Neural progenitor cell (in vitro differentiated cells): ENCODE results near the gene STMN3. TPM values are rescaled to one million over a fixed set of nuclear protein-coding genes. Genes with fewer than 3 reads are reported as not detected.

ENCODE experiments used
- DNase-seq: peaks from one replicate; pipeline ENCODE4 v3.0.0-alpha.2; 2016; ENCODE audit warnings: low spot score
- H2AFZ ChIP-seq: fragments of 200-600 bp; sonication (generic); replicated peaks from 2 replicates; pipeline ENCODE4 v1.6.1; 2016; ENCODE audit warnings: antibody characterized with exemption
- H3F3A ChIP-seq: fragments of 200-600 bp; sonication (generic); 2 replicates; pipeline ENCODE4 v1.6.1; 2016; ENCODE audit warnings: antibody characterized with exemption, low read depth
- H3K27ac ChIP-seq: fragments of 200-600 bp; sonication (generic); 2 replicates; pipeline ENCODE4 v1.5.1; 2016; ENCODE audit warnings: mild to moderate bottlenecking
- H3K27me3 ChIP-seq: fragments of 200-600 bp; sonication (generic); 2 replicates; pipeline ENCODE4 v1.6.1; 2016; ENCODE audit warnings: mild to moderate bottlenecking, moderate library complexity
- H3K36me3 ChIP-seq: fragments of 200-600 bp; sonication (generic); 2 replicates; pipeline ENCODE4 v1.5.1; 2016
- H3K4me1 ChIP-seq: fragments of 200-600 bp; sonication (generic); 2 replicates; pipeline ENCODE4 v1.6.1; 2016; ENCODE audit warnings: mixed run types
- H3K4me2 ChIP-seq: fragments of 200-600 bp; sonication (generic); 2 replicates; pipeline ENCODE4 v1.6.1; 2016
- H3K4me3 ChIP-seq: fragments of 200-600 bp; sonication (generic); 2 replicates; pipeline ENCODE4 v1.5.1; 2016
- H3K79me2 ChIP-seq: fragments of 200-600 bp; sonication (generic); 2 replicates; pipeline ENCODE4 v1.6.1; 2016; ENCODE audit warnings: low read depth
- H3K9ac ChIP-seq: fragments of 200-600 bp; sonication (generic); 2 replicates; pipeline ENCODE4 v1.6.1; 2016
- H3K9me3 ChIP-seq: fragments of 200-600 bp; sonication (generic); 2 replicates; pipeline ENCODE4 v1.5.1; 2016; ENCODE audit warnings: low read depth
- H4K20me1 ChIP-seq: fragments of 200-600 bp; sonication (generic); 2 replicates; pipeline ENCODE4 v1.6.1; 2016; ENCODE audit warnings: low read depth
- H3K27ac Mint-ChIP-seq: 3 replicates; pipeline ENCODE4 v1.8.0; 2021; ENCODE audit warnings: mixed read lengths
- H3K27me3 Mint-ChIP-seq: 2 replicates; pipeline ENCODE4 v1.8.0; 2022; ENCODE audit warnings: low read depth, mild to moderate bottlenecking, inconsistent platforms, moderate library complexity, mixed read lengths; ENCODE audit not compliant: insufficient read depth
- H3K36me3 Mint-ChIP-seq: 3 replicates; pipeline ENCODE4 v1.8.0; 2021; ENCODE audit warnings: mixed read lengths
- H3K4me1 Mint-ChIP-seq: 3 replicates; pipeline ENCODE4 v1.8.0; 2021; ENCODE audit warnings: mixed read lengths
- H3K4me3 Mint-ChIP-seq: 3 replicates; pipeline ENCODE4 v1.8.0; 2021; ENCODE audit warnings: mild to moderate bottlenecking, moderate library complexity, mixed read lengths
- H3K9me3 Mint-ChIP-seq: 3 replicates; pipeline ENCODE4 v1.8.0; 2020; ENCODE audit warnings: mixed read lengths
- CTCF ChIP-seq: fragments of 200-600 bp; sonication (generic); IDR thresholded peaks from 2 replicates; pipeline ENCODE4 v1.5.1; 2017; ENCODE audit warnings: antibody characterized with exemption, mild to moderate bottlenecking
- EZH2 ChIP-seq: fragments of 200-600 bp; sonication (generic); IDR thresholded peaks from 2 replicates; pipeline ENCODE4 v1.6.1; 2017; ENCODE audit warnings: antibody characterized with exemption, mild to moderate bottlenecking, moderate library complexity
- EZH2phosphoT487 ChIP-seq: fragments of 200-600 bp; sonication (generic); IDR thresholded peaks from 2 replicates; pipeline ENCODE4 v1.6.1; 2017; ENCODE audit warnings: antibody characterized with exemption
- total RNA-seq: library from RNA; depleted of rRNA; stranded (reverse); fragments of >200 nt; gene quantifications from 2 replicates; pipeline ENCODE4 v1.2.3, GENCODE V29; 2015; ENCODE audit warnings: low replicate concordance

Gene STMN3
- total RNA-seq, 1 donor from 2014 or later, result 3.3 TPM

- Histone ChIP-seq H3K9me3 (no peaks in the 10 kb centered on the region), H3K4me2 (no peak overlapping the region), H3K79me2 (peaks cover 53% of the 10 kb centered on the region), H2AFZ (no peak overlapping the region), H3F3A (peaks cover 16% of the 10 kb centered on the region), H3K27me3 (no peaks in the 10 kb centered on the region), H4K20me1 (peaks cover 14% of the 10 kb centered on the region), H3K36me3 (no peaks in the 10 kb centered on the region), H3K9ac (no peak overlapping the region), H3K27ac (no peak overlapping the region), H3K4me3 (no peak overlapping the region), H3K4me1 (peaks cover 3% of the 10 kb centered on the region)
- peak overlapping the region; percentile 46 for H3K27ac Mint-ChIP-seq
- TF ChIP-seq CTCF (no peak), EZH2 (no peak), EZH2phosphoT487 (no peak)
- H3K4me1 Mint-ChIP-seq, result peaks cover 29% of the 10 kb centered on the region
- DNase-seq, result no peak
- H3K27me3 Mint-ChIP-seq, result peaks cover 2% of the 10 kb centered on the region
- peaks cover 31% of the 10 kb centered on the region for H3K36me3 Mint-ChIP-seq
- no peaks in the 10 kb centered on the region for H3K9me3 Mint-ChIP-seq
- H3K4me3 Mint-ChIP-seq, result peak overlapping the region; percentile 66
Measured at GRCh38 chr20:63620991-63621390, 32.2 kb downstream of the STMN3 start.

- peaks cover 22% of the 10 kb centered on the region for H3K4me1 Mint-ChIP-seq
- no peak for TF ChIP-seq EZH2phosphoT487
- no peak overlapping the region for H3K27ac Mint-ChIP-seq
- Histone ChIP-seq H2AFZ (no peak overlapping the region), H3K79me2 (peaks cover 41% of the 10 kb centered on the region), H4K20me1 (peaks cover 14% of the 10 kb centered on the region), H3K4me2 (no peak overlapping the region), H3K36me3 (no peaks in the 10 kb centered on the region), H3K9ac (no peak overlapping the region), H3F3A (peaks cover under 1% of the 10 kb centered on the region), H3K4me1 (peaks cover 3% of the 10 kb centered on the region), H3K4me3 (no peak overlapping the region), H3K27ac (no peak overlapping the region), H3K27me3 (no peaks in the 10 kb centered on the region), H3K9me3 (no peaks in the 10 kb centered on the region)
- H3K36me3 Mint-ChIP-seq, result peaks cover 43% of the 10 kb centered on the region
- H3K9me3 Mint-ChIP-seq, result peaks cover 5% of the 10 kb centered on the region
- no peak for DNase-seq
- H3K27me3 Mint-ChIP-seq, result peaks cover 2% of the 10 kb centered on the region
- H3K4me3 Mint-ChIP-seq, result peak overlapping the region; percentile 43
Measured at GRCh38 chr20:63619505-63619904, 33.7 kb downstream of the STMN3 start.

GRCh38 chr20:63619086-63619485, 34.1 kb downstream of the STMN3 start:
- Histone ChIP-seq H3K27me3 (no peaks in the 10 kb centered on the region), H3K4me3 (no peak overlapping the region), H3K36me3 (no peaks in the 10 kb centered on the region), H4K20me1 (peaks cover 14% of the 10 kb centered on the region), H3K27ac (no peak overlapping the region), H2AFZ (no peak overlapping the region), H3K4me2 (no peak overlapping the region), H3K9ac (no peak overlapping the region), H3F3A (no peaks in the 10 kb centered on the region), H3K4me1 (peaks cover 3% of the 10 kb centered on the region), H3K79me2 (peaks cover 39% of the 10 kb centered on the region), H3K9me3 (no peaks in the 10 kb centered on the region)
- H3K27me3 Mint-ChIP-seq, result peaks cover 2% of the 10 kb centered on the region
- no peak overlapping the region for H3K27ac Mint-ChIP-seq
- H3K4me3 Mint-ChIP-seq, result peak overlapping the region; percentile 43
- H3K9me3 Mint-ChIP-seq, result peaks cover 5% of the 10 kb centered on the region
- no peak for TF ChIP-seq EZH2
- no peak for TF ChIP-seq CTCF
- no peak for TF ChIP-seq EZH2phosphoT487
- DNase-seq, result no peak
- peaks cover 20% of the 10 kb centered on the region for H3K4me1 Mint-ChIP-seq
- H3K36me3 Mint-ChIP-seq, result peaks cover 45% of the 10 kb centered on the region

- Histone ChIP-seq H2AFZ (no peak overlapping the region), H3K9ac (no peak overlapping the region), H3K27ac (no peak overlapping the region), H3K27me3 (no peaks in the 10 kb centered on the region), H3K4me1 (peaks cover 3% of the 10 kb centered on the region), H3K9me3 (no peaks in the 10 kb centered on the region), H3K36me3 (no peaks in the 10 kb centered on the region), H3K79me2 (peaks cover 33% of the 10 kb centered on the region), H3K4me2 (no peak overlapping the region), H3F3A (no peaks in the 10 kb centered on the region), H4K20me1 (peaks cover 14% of the 10 kb centered on the region), H3K4me3 (no peak overlapping the region)
- peaks cover 49% of the 10 kb centered on the region for H3K36me3 Mint-ChIP-seq
- peaks cover 2% of the 10 kb centered on the region for H3K27me3 Mint-ChIP-seq
- DNase-seq, result no peak
- H3K4me3 Mint-ChIP-seq, result no peak overlapping the region
- TF ChIP-seq EZH2 (no peak), EZH2phosphoT487 (no peak), CTCF (no peak)
- H3K4me1 Mint-ChIP-seq, result peaks cover 20% of the 10 kb centered on the region
- H3K9me3 Mint-ChIP-seq, result peaks cover 5% of the 10 kb centered on the region
- no peak overlapping the region for H3K27ac Mint-ChIP-seq
Measured at GRCh38 chr20:63618291-63618980, 34.8 kb downstream of the STMN3 start.
